HG03521 (cell line): Measurements from ENCODE around the gene EDARADD.
"Not testable (repeated sequence)": the region's sequence is repeated elsewhere in the genome, so short reads cannot be mapped to it uniquely, and the experiment has no call there.

Experiments used
- ATAC-seq: cut with Tn5 transposase; IDR thresholded peaks from one replicate; pipeline ENCODE4 v1.9.1; 2021; ENCODE audit warnings: mild to moderate bottlenecking, moderate library complexity; ENCODE audit not compliant: unreplicated experiment

The EDARADD gene

DNA sequence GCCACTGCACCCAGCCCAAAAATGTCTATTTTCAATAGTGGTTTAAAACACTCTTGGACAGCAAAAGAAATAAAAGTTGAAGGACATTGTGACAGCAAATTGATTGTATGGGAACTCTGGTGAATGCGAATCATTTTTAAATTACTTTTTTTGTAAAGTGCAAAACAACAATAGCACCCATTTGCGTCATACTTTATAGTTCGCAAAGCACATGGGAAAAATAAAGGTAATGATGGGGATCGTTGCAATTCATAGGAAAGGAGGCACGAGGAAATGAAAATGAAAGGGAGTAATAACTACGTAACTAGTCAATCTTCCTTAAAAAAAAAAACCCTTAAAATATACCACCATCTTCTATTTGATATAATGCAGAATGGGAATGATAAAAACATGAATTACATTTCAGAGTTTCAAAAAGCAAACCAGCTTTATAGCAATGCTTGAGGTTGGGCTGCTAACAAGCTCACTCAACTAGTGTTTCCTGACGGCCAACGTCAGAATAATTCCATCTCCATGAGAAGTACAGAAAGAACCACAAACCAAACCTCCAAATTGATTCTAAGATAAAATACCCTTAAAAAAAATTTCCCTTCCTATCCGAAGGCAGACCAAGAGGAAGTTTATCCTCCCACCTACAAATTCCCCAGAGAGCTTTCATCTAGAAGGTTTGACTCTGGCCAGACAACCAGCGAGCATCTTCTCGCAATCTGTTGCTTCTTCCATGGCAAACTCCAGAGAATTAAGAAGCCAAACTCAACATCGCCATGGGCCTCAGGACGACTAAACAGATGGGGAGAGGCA, at the start of gene EDARADD:
EDARADD (plus strand) TSS at position 606 of the 801 bp plus-strand sequence; CDS start at position 765, 159 bp downstream.
- ATAC-seq = no peak

DNA sequence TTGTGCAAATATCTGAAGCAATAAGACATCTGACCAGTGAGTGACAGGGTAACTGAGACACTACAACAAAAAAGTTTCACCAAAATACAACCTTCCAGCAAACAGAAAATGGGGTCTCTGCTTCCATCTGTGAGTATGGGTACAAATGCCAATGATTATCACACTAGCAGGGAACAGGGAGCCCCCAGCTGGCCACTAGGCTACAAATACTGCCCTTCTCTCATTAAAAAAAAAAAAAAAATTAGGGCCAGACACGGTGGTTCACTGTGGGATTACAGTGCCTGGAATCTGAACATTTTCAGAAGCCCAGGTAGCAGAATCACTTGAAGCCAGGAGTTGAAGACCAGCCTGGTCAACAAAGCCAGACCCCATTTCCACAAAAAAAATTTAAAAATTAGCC, 48.4 kb upstream of the EDARADD start:
- ATAC-seq = no peak

- no peak for ATAC-seq
Measured at GRCh38 chr1:236348071-236348470, 46.0 kb upstream of the EDARADD start.

GRCh38 chr1:236350308-236350707, 43.8 kb upstream of the EDARADD start:
- no peak for ATAC-seq

- ATAC-seq = no peak
Measured at GRCh38 chr1:236351875-236352573, 42.1 kb upstream of the EDARADD start.

DNA sequence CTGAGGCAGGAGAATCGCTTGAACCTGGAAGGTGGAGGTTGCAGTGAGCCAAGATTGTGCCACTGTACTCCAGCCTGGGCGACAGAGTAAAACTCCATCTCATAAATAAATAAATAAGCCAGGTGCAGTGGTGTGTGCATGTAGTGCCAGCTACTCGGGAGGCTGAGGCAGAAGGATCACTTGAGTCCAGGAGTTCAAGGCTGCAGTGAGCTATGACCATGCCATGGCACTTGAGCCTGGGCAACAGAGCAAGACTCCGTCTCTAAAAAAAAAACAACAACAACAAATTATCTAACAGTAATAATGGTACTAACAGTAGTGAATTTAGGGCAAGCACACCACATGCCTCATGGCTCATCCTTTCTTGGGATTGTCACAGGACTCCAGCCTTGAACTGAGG, 41.3 kb upstream of the EDARADD start:
- not testable (repeated sequence) for ATAC-seq

- no peak for ATAC-seq
Measured at GRCh38 chr1:236353813-236354212, 40.3 kb upstream of the EDARADD start.

DNA sequence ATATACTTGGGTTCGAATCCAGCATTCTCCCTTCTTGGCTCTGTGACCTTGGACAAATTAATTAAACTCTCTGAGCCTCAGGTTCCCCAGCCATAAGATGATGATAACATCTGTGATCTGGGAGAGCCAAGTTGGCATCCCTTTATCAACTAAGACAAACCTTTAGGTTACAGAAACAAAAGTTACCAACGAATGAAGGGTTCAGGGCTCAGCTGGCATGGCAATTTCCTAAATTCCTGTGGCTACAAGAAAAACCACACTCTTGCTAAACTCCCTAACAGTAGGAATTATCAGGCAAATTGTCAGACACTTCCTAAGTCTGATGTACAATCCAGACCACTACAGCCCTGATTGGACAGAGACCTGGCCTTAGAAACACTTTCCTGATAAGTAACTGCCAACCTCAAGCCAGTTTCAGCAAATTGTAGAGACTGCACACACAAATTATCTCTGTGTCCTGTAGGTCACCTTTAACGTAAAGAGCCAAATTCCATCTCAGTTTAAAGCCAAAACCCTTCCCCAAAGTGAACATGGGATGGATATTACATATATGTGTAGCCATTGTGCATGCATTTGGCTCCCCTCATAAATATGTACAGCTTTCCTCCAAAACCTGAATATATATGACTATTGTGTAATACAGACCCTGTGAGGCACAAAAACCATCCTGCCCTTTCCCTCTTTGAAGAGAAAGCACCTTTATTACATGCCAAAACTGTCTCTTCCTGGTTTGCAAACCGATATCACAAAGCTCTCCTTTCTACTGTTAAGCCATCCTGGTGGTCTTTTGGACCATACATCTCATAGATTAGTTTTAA, 39.5 kb upstream of the EDARADD start:
- ATAC-seq = no peak

GRCh38 chr1:236356141-236356540, 37.9 kb upstream of the EDARADD start:
- no peak for ATAC-seq

DNA sequence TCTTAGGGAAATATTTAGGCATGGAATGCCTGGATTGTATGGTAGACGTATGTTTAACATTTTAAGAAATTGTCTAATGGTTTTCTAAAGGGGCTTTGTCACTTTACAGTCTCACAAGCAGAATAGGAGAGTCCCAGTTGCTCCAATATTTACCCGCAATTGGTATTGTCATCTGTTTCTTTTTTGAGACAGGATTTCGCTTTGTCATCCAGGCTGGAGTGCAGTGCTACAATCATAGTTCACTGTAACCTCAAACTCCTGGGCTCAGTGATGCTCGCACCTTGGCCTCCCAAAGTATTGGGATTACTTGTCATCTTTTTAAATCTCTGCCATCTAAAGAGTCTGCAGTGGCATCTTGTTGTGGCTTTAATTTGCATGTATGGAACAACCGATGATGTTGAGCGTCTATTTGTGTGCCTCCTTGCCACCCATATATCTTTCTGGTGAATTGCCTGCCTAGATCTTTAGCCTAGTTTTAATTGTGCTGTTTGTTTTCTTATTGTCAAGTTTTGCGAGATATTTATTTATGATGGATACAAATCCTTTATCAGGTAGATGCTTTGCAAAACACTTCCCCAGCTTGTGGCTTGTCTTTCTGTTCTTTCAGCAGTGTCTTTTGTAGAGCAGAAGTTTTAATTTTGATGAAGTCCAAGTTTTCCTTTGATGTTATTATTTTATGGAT, 32.0 kb upstream of the EDARADD start:
- no peak for ATAC-seq

DNA sequence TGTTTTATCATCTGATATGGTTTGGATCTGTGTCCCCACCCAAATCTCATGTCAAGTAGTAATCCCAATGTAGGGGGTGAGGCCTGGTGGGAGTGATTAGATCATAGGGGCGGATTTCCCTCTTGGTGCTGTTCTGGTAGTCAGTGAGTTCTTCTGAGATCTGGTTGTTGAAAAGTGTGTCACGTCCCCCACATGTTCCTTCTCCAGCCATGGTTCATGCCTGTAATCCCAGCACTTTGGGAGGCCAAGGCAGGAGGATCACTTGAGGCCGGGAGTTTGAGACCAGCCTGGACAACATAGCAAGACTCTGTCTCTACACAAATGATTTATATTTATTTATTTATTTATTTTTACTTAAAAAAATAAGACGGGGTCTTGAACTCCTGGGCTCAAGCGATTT, 30.8 kb upstream of the EDARADD start:
- no peak for ATAC-seq

GRCh38 chr1:236365999-236366570, 28.0 kb upstream of the EDARADD start:
- ATAC-seq = no peak

GRCh38 chr1:236366681-236367080, 27.4 kb upstream of the EDARADD start:
- not testable (repeated sequence) for ATAC-seq

DNA sequence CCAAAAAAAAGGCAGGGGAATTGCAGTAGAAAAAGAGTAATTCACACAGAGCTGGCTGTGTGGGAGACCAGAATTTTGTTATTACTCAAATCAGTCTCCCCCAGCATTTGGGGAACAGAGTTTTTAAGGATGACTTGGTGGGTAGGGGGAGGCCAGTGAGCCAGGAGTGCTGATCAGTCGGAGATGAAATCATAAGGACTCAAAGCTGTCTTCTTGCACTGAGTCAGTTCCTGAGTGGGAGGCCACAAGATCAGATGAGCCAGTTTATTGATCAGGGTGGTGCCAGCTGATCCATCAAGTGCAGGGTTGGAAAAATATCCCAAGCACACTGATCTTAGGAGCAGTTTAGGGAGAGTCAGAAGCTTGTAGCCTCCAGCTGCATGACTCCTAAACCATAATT, 23.7 kb upstream of the EDARADD start:
- ATAC-seq = no peak

DNA sequence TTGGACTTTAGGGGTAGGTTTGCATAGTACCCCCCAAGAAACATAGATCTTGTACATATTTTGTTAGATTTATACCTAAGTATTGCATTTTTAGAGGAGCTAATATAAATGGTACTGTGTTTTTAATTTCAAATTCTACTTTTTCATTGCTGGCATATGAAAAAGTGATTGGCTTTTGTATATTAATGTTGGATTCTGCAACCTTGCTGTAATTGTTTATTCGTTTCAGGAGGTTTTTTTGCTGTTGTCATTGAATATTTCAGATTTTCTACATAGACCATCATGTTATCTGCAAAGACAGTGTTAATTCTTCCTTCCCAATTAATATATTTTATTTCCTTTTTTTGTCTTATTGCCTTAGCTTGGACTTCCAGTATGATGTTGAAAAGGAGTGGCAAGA, 23.0 kb upstream of the EDARADD start:
- ATAC-seq = no peak

DNA sequence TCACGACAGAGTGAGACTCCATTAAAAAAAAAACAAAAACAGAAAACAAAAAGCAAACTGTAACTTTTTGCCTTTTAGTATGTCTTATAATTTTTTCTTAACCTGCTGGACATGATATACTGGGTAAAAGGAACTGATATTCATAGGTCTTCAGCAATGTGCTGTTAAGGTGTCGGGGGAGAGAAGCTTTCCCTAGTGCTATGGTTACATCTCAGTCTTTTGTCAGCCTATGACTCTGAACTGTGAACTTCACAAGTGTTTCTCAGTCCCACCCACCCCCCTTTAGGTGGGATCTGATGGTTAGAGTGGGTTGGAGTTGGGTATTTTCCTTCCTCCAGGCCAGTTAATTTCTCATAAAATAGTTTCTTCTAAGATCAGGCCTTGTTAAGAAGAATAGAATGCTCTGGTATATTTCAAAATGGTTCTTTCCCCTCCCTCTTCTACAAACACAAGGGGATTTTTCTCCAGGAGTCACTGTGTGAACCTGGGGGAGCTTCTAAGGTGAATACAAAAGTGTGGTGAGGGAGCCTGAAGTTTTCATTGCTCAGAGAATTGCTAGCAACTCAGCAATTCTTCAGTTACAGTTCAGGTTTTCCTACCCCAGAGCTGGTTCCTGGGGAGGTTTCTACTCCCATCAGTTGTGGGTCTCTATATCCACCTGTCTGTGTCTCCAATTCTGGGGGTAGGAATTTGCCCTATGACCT, 16.1 kb upstream of the EDARADD start:
- ATAC-seq = no peak

DNA sequence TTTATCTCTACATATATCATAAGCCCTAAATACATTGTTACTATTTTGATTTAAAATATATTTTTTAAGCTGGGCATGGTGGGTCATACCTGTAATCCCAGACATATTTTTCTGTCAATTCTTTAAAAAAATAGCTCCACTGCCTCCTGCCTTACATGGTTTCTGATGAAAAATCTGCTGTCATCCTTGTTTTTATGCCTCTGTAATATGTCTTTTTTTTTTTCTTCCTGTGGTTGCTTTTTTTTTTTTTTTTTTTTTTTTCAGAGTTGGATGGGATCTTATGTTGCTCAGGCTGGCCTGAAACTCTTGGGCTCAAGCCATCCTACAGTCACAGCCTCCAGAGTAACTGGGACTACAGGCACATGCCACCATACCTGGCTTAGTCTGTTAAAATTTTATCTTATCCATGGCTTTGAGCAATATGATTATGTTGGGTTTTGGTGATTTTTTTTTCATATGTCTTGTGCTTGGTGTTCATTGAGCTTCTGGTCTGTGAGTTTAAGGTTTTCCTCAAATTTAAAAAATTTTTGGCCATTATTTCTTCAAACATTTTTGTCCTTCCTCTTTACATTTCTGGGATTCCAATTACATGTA, 12.4 kb upstream of the EDARADD start:
- ATAC-seq = no peak

DNA sequence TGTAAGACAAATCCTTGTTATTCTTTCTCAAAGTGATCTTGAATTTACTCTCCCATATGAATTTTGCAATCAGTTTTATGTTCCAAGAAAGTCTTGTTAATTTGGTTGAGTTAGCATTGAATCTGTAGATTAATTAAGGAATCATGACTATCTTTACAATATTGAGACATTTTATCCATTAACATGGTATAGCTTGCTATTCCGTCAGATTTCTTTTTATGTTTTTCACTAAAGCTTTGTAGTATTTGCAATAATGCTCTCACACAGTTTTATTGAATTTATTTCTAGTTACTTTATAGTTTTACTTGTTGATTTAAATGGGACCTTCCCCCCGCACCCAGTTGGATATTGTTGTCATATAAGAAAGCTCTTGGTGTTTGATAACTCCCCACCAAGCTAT, 5.8 kb upstream of the EDARADD start:
- ATAC-seq = no peak

- ATAC-seq = no peak
Measured at GRCh38 chr1:236389253-236389652, 4.8 kb upstream of the EDARADD start.

DNA sequence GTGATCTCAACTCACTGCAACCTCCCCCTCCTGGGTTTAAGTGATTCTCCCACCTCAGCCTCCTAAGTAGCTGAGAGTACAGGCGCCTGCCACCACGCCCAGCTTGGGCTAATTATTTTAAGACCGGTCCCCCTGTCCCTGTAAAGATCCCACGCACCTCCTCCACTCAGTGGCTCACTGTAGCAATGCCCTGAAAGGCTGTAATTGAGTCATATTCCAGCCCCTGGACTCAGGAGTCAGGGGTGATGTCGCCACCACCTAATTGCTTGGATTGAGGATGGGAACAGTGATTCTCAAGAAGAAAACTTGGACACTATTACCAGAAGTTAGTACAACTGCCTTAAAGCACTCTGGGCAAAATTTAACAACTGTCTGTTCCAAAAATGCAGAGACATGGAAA, 3.1 kb upstream of the EDARADD start:
- no peak for ATAC-seq
